Endothelial cell of umbilical vein (primary cell): ENCODE data around the gene MEOX1. TPM values are rescaled to one million over a fixed set of nuclear protein-coding genes. Genes with fewer than 3 reads are reported as not detected.

Experiments
- BruUV-seq: library from RNA; stranded (reverse); fragments of 400-500 nt; replicated peaks from 2 replicates; lab custom pipeline; 2021; lab: Mats Ljungman, UMichigan
- CTCF ChIA-PET: fragments of 300-600, 350-600 bp; sonication (Branson Sonifier 250); formaldehyde crosslinking; loops from one replicate; lab custom pipeline; 2021; ENCODE audit warnings: antibody characterized with exemption, inconsistent platforms; lab: Charles Lee
- POLR2A ChIA-PET: fragments of 300-600, 350-600 bp; sonication (Branson Sonifier 250); formaldehyde crosslinking; loops from one replicate; lab custom pipeline; 2021; ENCODE audit warnings: antibody characterized with exemption, inconsistent platforms; lab: Charles Lee
- DNase-seq: peaks from one replicate; pipeline ENCODE4 v3.0.0-alpha.2; 2011; ENCODE audit warnings: low read depth, low spot score
- FAIRE-seq: peaks from 2 replicates; lab custom pipeline; 2011; peaks lifted over from hg19 to GRCh38; lab: Jason Lieb, UNC
- H2AFZ ChIP-seq: 2 replicates; pipeline ENCODE4 v1.6.0; 2012; ENCODE audit warnings: low read depth, low read length, control low read depth, inconsistent platforms
- H3K27ac ChIP-seq: 2 replicates; pipeline ENCODE4 v1.5.1; 2011; ENCODE audit warnings: low read depth, mild to moderate bottlenecking, control low read depth, low read length, moderate library complexity; ENCODE audit not compliant: insufficient read depth
- H3K27me3 ChIP-seq, 2 experiments: 2 replicates each; pipeline versions ENCODE4 v1.6.0 to v1.6.1; 2011; ENCODE audit warnings: low read length in 2 of 2, mixed read lengths in 1 of 2; ENCODE audit not compliant: control insufficient read depth in 2 of 2, insufficient read depth in 2 of 2
- H3K36me3 ChIP-seq, 2 experiments: 2 replicates in 1 of 2; 3 replicates in 1 of 2; pipeline ENCODE4 v1.5.1; 2011; ENCODE audit warnings: low read length in 2 of 2, mild to moderate bottlenecking in 1 of 2, moderate library complexity in 1 of 2; ENCODE audit not compliant: control insufficient read depth in 2 of 2, insufficient read depth in 2 of 2; ENCODE audit errors: extremely low read depth in 1 of 2
- H3K4me1 ChIP-seq: 3 replicates; pipeline ENCODE4 v1.5.1; 2011; ENCODE audit warnings: mild to moderate bottlenecking, low read length; ENCODE audit not compliant: control insufficient read depth, insufficient read depth; ENCODE audit errors: extremely low read depth
- H3K4me2 ChIP-seq: 2 replicates; pipeline ENCODE4 v1.6.1; 2011; ENCODE audit warnings: low read length, control low read depth, mixed read lengths; ENCODE audit not compliant: insufficient read depth
- H3K4me3 ChIP-seq, 3 experiments: fragments of 200-600 bp in 1 of 3; sonication (generic), shearing (Covaris generic) in 1 of 3; replicated peaks in 1 of 3; 2 replicates each; pipeline ENCODE4 v1.5.1; 2011 to 2016; ENCODE audit warnings: control low read depth in 3 of 3, low read length in 3 of 3, mild to moderate bottlenecking in 2 of 3, inconsistent platforms in 1 of 3, low read depth in 1 of 3, moderate library complexity in 1 of 3; ENCODE audit not compliant: insufficient read depth in 1 of 3
- H3K79me2 ChIP-seq: 2 replicates; pipeline ENCODE4 v1.6.0; 2012; ENCODE audit warnings: low read length, inconsistent platforms; ENCODE audit not compliant: control insufficient read depth, insufficient read depth
- H3K9ac ChIP-seq: replicated peaks from 2 replicates; pipeline ENCODE3; 2011; ENCODE audit warnings: low read length, control low read depth; ENCODE audit not compliant: insufficient read depth; ENCODE audit errors: extremely low read depth
- H3K9me1 ChIP-seq: replicated peaks from 3 replicates; pipeline ENCODE4 v1.6.0; 2011; ENCODE audit warnings: mild to moderate bottlenecking, low read length; ENCODE audit not compliant: control insufficient read depth, insufficient read depth; ENCODE audit errors: extremely low read depth
- H3K9me3 ChIP-seq: replicated peaks from 2 replicates; pipeline ENCODE4 v1.5.1; 2012; ENCODE audit warnings: low read length, inconsistent platforms; ENCODE audit not compliant: control insufficient read depth, insufficient read depth
- H4K20me1 ChIP-seq: replicated peaks from 2 replicates; pipeline ENCODE3; 2011; ENCODE audit warnings: mild to moderate bottlenecking, low read length; ENCODE audit not compliant: control insufficient read depth, insufficient read depth; ENCODE audit errors: extremely low read depth
- EZH2 ChIP-seq: IDR thresholded peaks from 2 replicates; pipeline ENCODE4 v1.6.1; 2012; ENCODE audit warnings: borderline replicate concordance, low read depth, mild to moderate bottlenecking, moderate library complexity, low read length, inconsistent platforms; ENCODE audit not compliant: severe bottlenecking
- FOS ChIP-seq: IDR thresholded peaks from 2 replicates; pipeline ENCODE4 v1.6.1; 2011; ENCODE audit warnings: mild to moderate bottlenecking, low read length, moderate library complexity, borderline replicate concordance; ENCODE audit not compliant: insufficient read depth
- GATA2 ChIP-seq: IDR thresholded peaks from 2 replicates; pipeline ENCODE4 v1.7.0; 2011; ENCODE audit warnings: low read depth, mild to moderate bottlenecking, moderate library complexity, mixed read lengths, low read length; ENCODE audit not compliant: insufficient read length, insufficient read depth
- JUN ChIP-seq: IDR thresholded peaks from 2 replicates; pipeline ENCODE4 v1.6.1; 2011; ENCODE audit warnings: borderline replicate concordance, low read depth; ENCODE audit not compliant: insufficient read length, insufficient read depth
- MYC ChIP-seq: IDR thresholded peaks from one replicate; pipeline ENCODE4 v1.6.1; 2011; ENCODE audit warnings: mild to moderate bottlenecking, low read depth, low read length
- POLR2A ChIP-seq: IDR thresholded peaks from 2 replicates; pipeline ENCODE4 v1.6.1; 2012; ENCODE audit warnings: low read depth, mild to moderate bottlenecking, control low read depth, low read length
- POLR2AphosphoS5 ChIP-seq: IDR thresholded peaks from 2 replicates; pipeline ENCODE4 v1.6.1; 2012; ENCODE audit warnings: low read depth, mild to moderate bottlenecking, control low read depth, low read length, moderate library complexity; ENCODE audit not compliant: insufficient read depth
- dilution Hi-C: fragments of 300-500 bp; cut with MboI; formaldehyde crosslinking; loops from one replicate; pipeline ENCODE4 v1.15.0; 2019; ENCODE audit warnings: low sequenced_read_pairs; ENCODE audit not compliant: extremely low pct_ligation_motif_present
- intact Hi-C: fragments of 100-400 bp; cut with micrococcal nuclease; formaldehyde crosslinking; loops from one replicate; pipeline ENCODE4 v1.10.0; 2022
- polyA plus RNA-seq, 4 experiments: library from polyadenylated mRNA; depleted of rRNA in 3 of 4; stranded (reverse) in 3 of 4; unstranded in 1 of 4; fragments of >200 nt; gene quantifications; 2 replicates each; pipeline versions ENCODE4 v1.2.1 to v1.2.3, GENCODE V29; 2011 to 2012; ENCODE audit warnings: missing spikeins in 1 of 4
- total RNA-seq: library from RNA; stranded (reverse); gene quantifications from 2 replicates; pipeline ENCODE4 v1.2.3, GENCODE V29; 2021
- TF ChIP-seq, protein P1 (sequence below), 2 donors: IDR thresholded peaks; 1 replicate in 1 of 2; 2 replicates in 1 of 2; pipeline ENCODE4 v1.5.1; 2011; ENCODE audit warnings: low read length in 2 of 2, mild to moderate bottlenecking in 2 of 2, moderate library complexity in 2 of 2, control low read depth in 1 of 2, inconsistent platforms in 1 of 2, low read depth in 1 of 2; ENCODE audit not compliant: insufficient read depth in 1 of 2; ENCODE audit errors: extremely low read depth in 1 of 2
- TF ChIP-seq, protein P2 (sequence below): IDR thresholded peaks from 2 replicates; pipeline ENCODE4 v1.6.1; 2011; ENCODE audit not compliant: insufficient read depth, insufficient read length

Gene MEOX1
- total and polyA plus RNA-seq, 2 donors (not counting 3 experiments of a cell fraction or from before 2014, with no cell fraction given): 0.06 TPM; not detected in 1

DNA sequence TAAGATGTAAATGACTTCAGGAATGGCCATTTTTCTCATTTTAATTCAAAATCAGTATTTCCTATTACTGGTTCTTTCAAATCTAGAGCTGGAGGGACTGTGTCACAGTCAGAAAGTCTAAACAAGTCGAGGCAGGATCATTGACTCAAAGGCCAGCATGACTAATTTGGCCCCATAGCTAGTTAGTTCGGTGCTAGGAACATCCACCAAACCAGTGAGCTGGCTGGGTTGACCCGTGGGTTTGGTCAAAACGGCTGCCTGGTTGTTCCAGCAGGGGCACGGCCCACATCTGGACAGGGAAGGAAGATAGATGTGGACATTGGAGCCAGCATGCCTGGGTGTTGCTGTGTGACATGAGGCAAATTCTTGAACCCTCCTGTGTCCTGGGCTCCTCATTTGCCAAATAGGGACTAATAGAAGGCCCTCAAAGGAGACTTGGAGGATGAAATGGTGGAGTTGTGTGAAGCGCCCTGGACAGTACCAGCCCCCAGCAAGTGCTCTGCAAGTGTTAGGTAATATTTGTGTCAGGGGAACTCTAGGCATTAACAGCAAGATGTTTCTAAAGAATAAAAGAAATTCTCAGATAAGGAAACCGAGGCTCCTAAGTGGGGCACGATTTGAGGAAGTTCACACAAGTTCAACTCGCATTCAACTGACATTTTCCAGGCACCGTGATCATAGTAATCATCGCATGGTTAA lies 46.2 kb downstream of the MEOX1 start:
- DNase-seq: no peak
- H3K4me3 ChIP-seq: no peak overlapping the region
- ChIA-PET POLR2A (no interaction called here), CTCF (no interaction called here)
- peaks cover 0 to 3% of the 10 kb centered on the region in 2 experiments for H3K27me3 ChIP-seq
- no TSS peak for BruUV-seq
- intact Hi-C loops (no loop called here), dilution Hi-C loops (no loop called here)
- H2AFZ ChIP-seq: no peak overlapping the region
- H4K20me1 ChIP-seq: no peaks in the 10 kb centered on the region
- no peak overlapping the region for H3K4me2 ChIP-seq
- H3K4me1 ChIP-seq: no peaks in the 10 kb centered on the region
- H3K9me1 ChIP-seq: no peaks in the 10 kb centered on the region
- no peaks in the 10 kb centered on the region for H3K9me3 ChIP-seq
- TF ChIP-seq EZH2 (no peak), POLR2AphosphoS5 (no peak), GATA2 (no peak), JUN (no peak), MYC (no peak), POLR2A (no peak), FOS (no peak)
- TF ChIP-seq, protein P1, sequence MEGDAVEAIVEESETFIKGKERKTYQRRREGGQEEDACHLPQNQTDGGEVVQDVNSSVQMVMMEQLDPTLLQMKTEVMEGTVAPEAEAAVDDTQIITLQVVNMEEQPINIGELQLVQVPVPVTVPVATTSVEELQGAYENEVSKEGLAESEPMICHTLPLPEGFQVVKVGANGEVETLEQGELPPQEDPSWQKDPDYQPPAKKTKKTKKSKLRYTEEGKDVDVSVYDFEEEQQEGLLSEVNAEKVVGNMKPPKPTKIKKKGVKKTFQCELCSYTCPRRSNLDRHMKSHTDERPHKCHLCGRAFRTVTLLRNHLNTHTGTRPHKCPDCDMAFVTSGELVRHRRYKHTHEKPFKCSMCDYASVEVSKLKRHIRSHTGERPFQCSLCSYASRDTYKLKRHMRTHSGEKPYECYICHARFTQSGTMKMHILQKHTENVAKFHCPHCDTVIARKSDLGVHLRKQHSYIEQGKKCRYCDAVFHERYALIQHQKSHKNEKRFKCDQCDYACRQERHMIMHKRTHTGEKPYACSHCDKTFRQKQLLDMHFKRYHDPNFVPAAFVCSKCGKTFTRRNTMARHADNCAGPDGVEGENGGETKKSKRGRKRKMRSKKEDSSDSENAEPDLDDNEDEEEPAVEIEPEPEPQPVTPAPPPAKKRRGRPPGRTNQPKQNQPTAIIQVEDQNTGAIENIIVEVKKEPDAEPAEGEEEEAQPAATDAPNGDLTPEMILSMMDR (IDR thresholded peaks at IDR 0.05; ENCODE audit: extremely low read depth in 1 of 2, insufficient read depth in 1 of 2, low read depth in 1 of 2, low read length in 2 of 2): no peak
- TF ChIP-seq, protein P2, sequence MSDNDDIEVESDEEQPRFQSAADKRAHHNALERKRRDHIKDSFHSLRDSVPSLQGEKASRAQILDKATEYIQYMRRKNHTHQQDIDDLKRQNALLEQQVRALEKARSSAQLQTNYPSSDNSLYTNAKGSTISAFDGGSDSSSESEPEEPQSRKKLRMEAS: no peak
- no peak overlapping the region for H3K27ac ChIP-seq
- H3K36me3 ChIP-seq: no peaks in the 10 kb centered on the region
- H3K9ac ChIP-seq: no peak overlapping the region
- H3K79me2 ChIP-seq: no peaks in the 10 kb centered on the region
- FAIRE-seq: no peak
